KOPT-K1 (cell line): Measurements from ENCODE around the gene MATN4.

Source experiments
- H3K27ac ChIP-seq: fragments of 200-600 bp; sonication (generic); 2 replicates; pipeline ENCODE4 v1.5.1; 2016; ENCODE audit warnings: antibody characterized with exemption, mild to moderate bottlenecking, low read depth, low read length; ENCODE audit not compliant: poor library complexity, severe bottlenecking
- H3K36me3 ChIP-seq: fragments of 200-600 bp; sonication (generic); 2 replicates; pipeline ENCODE4 v1.5.1; 2017; ENCODE audit warnings: antibody characterized with exemption, mild to moderate bottlenecking, low read length, moderate library complexity; ENCODE audit not compliant: insufficient read depth
- H3K9me3 ChIP-seq: fragments of 200-600 bp; sonication (generic); 2 replicates; pipeline ENCODE4 v1.5.1; 2017; ENCODE audit warnings: antibody characterized with exemption, low read length, mild to moderate bottlenecking; ENCODE audit not compliant: insufficient read depth, poor library complexity, severe bottlenecking

MATN4 gene

GRCh38 chr20:45293041-45294002 lies 14.8 kb downstream of the MATN4 start:
- Histone ChIP-seq H3K36me3 (no peaks in the 10 kb centered on the region), H3K9me3 (peaks cover 4% of the 10 kb centered on the region), H3K27ac (no peak overlapping the region)

GRCh38 chr20:45292343-45292742 lies 15.8 kb downstream of the MATN4 start:
- Histone ChIP-seq H3K9me3 (peaks cover 4% of the 10 kb centered on the region), H3K36me3 (no peaks in the 10 kb centered on the region), H3K27ac (no peak overlapping the region)

GRCh38 chr20:45291526-45291925 lies 16.6 kb downstream of the MATN4 start:
- H3K27ac ChIP-seq = no peak overlapping the region

GRCh38 chr20:45290677-45291355 lies 17.3 kb downstream of the MATN4 start:
- peaks cover 4% of the 10 kb centered on the region for H3K9me3 ChIP-seq

More at GRCh38 chr20:45291526-45291925, 16.6 kb downstream of the MATN4 start:
- Histone ChIP-seq H3K36me3 (no peaks in the 10 kb centered on the region), H3K9me3 (peaks cover 4% of the 10 kb centered on the region)

GRCh38 chr20:45289942-45290676 lies 18.0 kb downstream of the MATN4 start:
- no peaks in the 10 kb centered on the region for H3K36me3 ChIP-seq
- peaks cover 4% of the 10 kb centered on the region for H3K9me3 ChIP-seq
- H3K27ac ChIP-seq = no peak overlapping the region

More at GRCh38 chr20:45290677-45291355, 17.3 kb downstream of the MATN4 start:
- no peak overlapping the region for H3K27ac ChIP-seq
- H3K36me3 ChIP-seq = no peaks in the 10 kb centered on the region

GRCh38 chr20:45288860-45289259 lies 19.2 kb downstream of the MATN4 start:
- Histone ChIP-seq H3K27ac (no peak overlapping the region), H3K9me3 (no peaks in the 10 kb centered on the region), H3K36me3 (no peaks in the 10 kb centered on the region)

- no peaks in the 10 kb centered on the region for H3K9me3 ChIP-seq
- H3K27ac ChIP-seq = no peak overlapping the region
- no peaks in the 10 kb centered on the region for H3K36me3 ChIP-seq
Observed at GRCh38 chr20:45288376-45288775, 19.7 kb downstream of the MATN4 start.

- Histone ChIP-seq H3K36me3 (no peaks in the 10 kb centered on the region), H3K9me3 (no peaks in the 10 kb centered on the region), H3K27ac (no peak overlapping the region)
Observed at GRCh38 chr20:45283551-45284057, 24.5 kb downstream of the MATN4 start.

- Histone ChIP-seq H3K27ac (no peak overlapping the region), H3K36me3 (no peaks in the 10 kb centered on the region), H3K9me3 (no peaks in the 10 kb centered on the region)
Observed at GRCh38 chr20:45282700-45283550, 25.2 kb downstream of the MATN4 start.

- Histone ChIP-seq H3K9me3 (no peaks in the 10 kb centered on the region), H3K36me3 (no peaks in the 10 kb centered on the region), H3K27ac (no peak overlapping the region)
Observed at GRCh38 chr20:45279992-45280391, 28.1 kb downstream of the MATN4 start.

GRCh38 chr20:45275338-45275737 lies 32.8 kb downstream of the MATN4 start:
- Histone ChIP-seq H3K27ac (no peak overlapping the region), H3K36me3 (no peaks in the 10 kb centered on the region), H3K9me3 (no peaks in the 10 kb centered on the region)

- H3K9me3 ChIP-seq = no peaks in the 10 kb centered on the region
- H3K36me3 ChIP-seq = no peaks in the 10 kb centered on the region
- no peak overlapping the region for H3K27ac ChIP-seq
Observed at GRCh38 chr20:45269754-45270270, 38.3 kb downstream of the MATN4 start.

GRCh38 chr20:45269056-45269455 lies 39.0 kb downstream of the MATN4 start:
- no peak overlapping the region for H3K27ac ChIP-seq
- no peaks in the 10 kb centered on the region for H3K9me3 ChIP-seq
- no peaks in the 10 kb centered on the region for H3K36me3 ChIP-seq

GRCh38 chr20:45268531-45268930 lies 39.6 kb downstream of the MATN4 start:
- Histone ChIP-seq H3K27ac (no peak overlapping the region), H3K36me3 (no peaks in the 10 kb centered on the region), H3K9me3 (no peaks in the 10 kb centered on the region)
